Parietal lobe (tissue), 2 donors: ENCODE results near the gene IHH. TPM values are rescaled to one million over a fixed set of nuclear protein-coding genes. Genes with fewer than 3 reads are reported as not detected.

Experiments used
- small RNA-seq: library from RNA; depleted of rRNA; stranded (forward); fragments of <200 nt; gene quantifications from one replicate; pipeline ENCODE3, GENCODE V24; 2014; ENCODE audit warnings: low replicate concordance
- total RNA-seq: library from RNA; depleted of rRNA; stranded (reverse); fragments of >200 nt; gene quantifications from one replicate; pipeline ENCODE4 v1.2.3, GENCODE V29; 2014

Gene IHH
- total RNA-seq, result not detected

DNA sequence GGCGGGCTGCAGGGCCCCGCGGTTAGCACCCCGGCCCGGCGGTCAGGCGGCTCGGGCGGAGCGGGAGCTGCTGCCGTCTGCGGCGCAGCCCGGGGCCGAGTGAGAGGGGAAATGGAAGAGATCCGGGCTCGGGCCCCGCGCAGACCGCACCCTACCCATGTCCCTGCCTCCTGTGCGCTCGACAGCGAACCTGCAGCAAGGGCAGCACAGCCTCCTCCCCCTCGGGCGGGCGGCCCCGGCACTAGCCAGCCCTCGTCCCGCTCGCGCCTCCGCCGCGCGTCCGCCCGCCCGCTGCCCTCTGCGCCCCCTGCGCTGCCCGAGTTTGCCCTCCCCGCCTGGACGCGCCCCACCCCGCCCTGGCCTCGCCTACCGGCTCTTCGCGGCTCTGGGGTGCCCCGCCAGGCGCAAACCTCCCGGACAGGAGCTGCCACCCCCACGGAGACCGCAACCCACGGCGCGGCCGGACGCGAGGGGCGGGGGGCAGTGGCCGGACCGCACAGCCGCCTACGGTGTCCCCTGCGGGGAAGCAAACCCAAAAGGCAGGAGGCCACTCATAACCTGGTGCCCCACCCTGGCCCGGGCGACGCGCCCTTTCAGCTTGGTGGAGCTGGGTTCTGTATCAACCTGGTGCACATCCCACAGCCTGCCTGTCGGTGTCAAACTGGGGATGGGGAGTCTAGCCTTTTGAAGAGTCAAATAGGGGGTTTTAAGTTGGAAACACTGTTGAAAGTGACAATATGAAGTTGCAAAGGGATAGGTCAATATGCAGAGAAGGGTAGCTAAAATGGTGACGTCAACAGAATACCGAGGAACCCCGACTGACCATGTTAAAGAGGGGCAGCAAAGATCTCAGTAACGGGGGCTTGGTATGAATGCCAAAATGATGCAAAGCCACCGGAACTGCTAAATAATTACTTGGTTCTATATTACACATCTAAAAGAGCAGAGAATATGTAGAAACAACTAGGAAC, at the start of gene IHH:
Gene IHH, minus strand, starts transcription at position 101 of the 971 bp plus-strand sequence. CDS start 454 bp downstream, outside the sequence.

GRCh38 chr2:219041252-219041651, 19.5 kb downstream of the IHH start, which contains the start of gene CFAP65:
Gene CFAP65 (minus strand): TSS chr2:219041516. CDS start chr2:219039048, 2,468 bp downstream.

Small RNAs within 50 kb of the gene (small RNA-seq; reads per million reads assigned to genes)
- gene MIR3131 (not detected), gene RN7SL764P (not detected)

Other genes with a start within 250 kb of the IHH start
- gene PRKAG3, start 229.1 kb downstream of the IHH start, total RNA-seq, result not detected
- gene WNT6, start 201.1 kb downstream of the IHH start, total RNA-seq, result not detected
- gene WNT10A, start 180.1 kb downstream of the IHH start, total RNA-seq, result not detected
- 11.9 TPM for gene CDK5R2, start 101.3 kb downstream of the IHH start, total RNA-seq
- not detected for gene FEV, start 75.7 kb downstream of the IHH start, total RNA-seq
- not detected for gene CRYBA2, start 67.5 kb downstream of the IHH start, total RNA-seq
- gene CFAP65, start 19.4 kb downstream of the IHH start, total RNA-seq, result 0.63 TPM
- 12.2 TPM for gene NHEJ1, start 99.9 kb upstream of the IHH start, total RNA-seq
- 0.63 TPM for gene SLC23A3, start 109.1 kb upstream of the IHH start, total RNA-seq
- 27.5 TPM for gene CNPPD1, start 116.0 kb upstream of the IHH start, total RNA-seq
- gene RETREG2, start 117.4 kb upstream of the IHH start, total RNA-seq, result 68.9 TPM
- 17.5 TPM for gene ZFAND2B, start 145.9 kb upstream of the IHH start, total RNA-seq
- 47.9 TPM for gene ABCB6, start 158.0 kb upstream of the IHH start, total RNA-seq
- 31.9 TPM for gene ATG9A, start 168.7 kb upstream of the IHH start, total RNA-seq
- 79.2 TPM for gene ANKZF1, start 168.9 kb upstream of the IHH start, total RNA-seq
- 3.4 TPM for gene GLB1L, start 184.5 kb upstream of the IHH start, total RNA-seq
- 16.9 TPM for gene STK16, start 184.6 kb upstream of the IHH start, total RNA-seq
- not detected for gene TUBA4B, start 192.3 kb upstream of the IHH start, total RNA-seq
- gene TUBA4A, start 193.0 kb upstream of the IHH start, total RNA-seq, result 0.94 TPM
- gene DNAJB2, start 218.4 kb upstream of the IHH start, total RNA-seq, result 103 TPM
- 30.7 TPM for gene PTPRN, start 248.5 kb upstream of the IHH start, total RNA-seq